Left forelimb (tissue), 1 donor: ENCODE measurements around the gene SIGLEC11.
"Not testable (repeated sequence)": the region's sequence is repeated elsewhere in the genome, so short reads cannot be mapped to it uniquely, and the experiment has no call there.

Experiments used
- DNase-seq: peaks from one replicate; pipeline ENCODE4 v3.0.0-alpha.2; 2018; ENCODE audit warnings: low spot score

Gene SIGLEC11

GRCh38 chr19:49981603-49982593 lies 20.9 kb upstream of the SIGLEC11 start:
- DNase-seq = peak; percentile 58

- no peak for DNase-seq
These were observed 17.4 kb upstream of the SIGLEC11 start for GRCh38 chr19:49978324-49978723.

GRCh38 chr19:49977881-49978280 lies 16.9 kb upstream of the SIGLEC11 start:
- peak; percentile 31 for DNase-seq

GRCh38 chr19:49977076-49977475 lies 16.1 kb upstream of the SIGLEC11 start:
- no peak for DNase-seq

DNA sequence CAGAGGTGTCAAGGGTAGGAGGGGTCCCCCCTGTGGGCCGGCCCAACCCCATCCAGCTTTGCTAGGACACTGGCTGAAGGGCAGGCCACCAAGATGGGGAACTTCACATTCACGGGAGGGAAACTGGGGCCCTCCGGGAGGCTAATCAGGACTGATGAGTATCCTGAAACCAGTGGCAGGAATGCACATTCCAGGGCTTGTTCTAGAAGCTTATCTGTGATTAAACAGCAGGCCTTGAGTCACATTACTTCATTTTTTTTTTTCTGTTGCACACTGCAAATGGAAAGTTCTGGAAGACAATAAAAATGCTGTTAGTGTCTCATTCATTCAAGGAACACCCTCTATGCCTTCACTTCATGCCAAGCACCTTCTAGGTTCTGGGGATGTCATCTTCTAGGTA lies 15.5 kb upstream of the SIGLEC11 start:
- no peak for DNase-seq

- peak; percentile 23 for DNase-seq
These were observed 14.1 kb upstream of the SIGLEC11 start for GRCh38 chr19:49975051-49975450.

- DNase-seq = peak; percentile 57
These were observed 13.0 kb upstream of the SIGLEC11 start for GRCh38 chr19:49973987-49974386.

GRCh38 chr19:49972841-49973240 lies 11.9 kb upstream of the SIGLEC11 start:
- DNase-seq = peak; percentile 61

DNA sequence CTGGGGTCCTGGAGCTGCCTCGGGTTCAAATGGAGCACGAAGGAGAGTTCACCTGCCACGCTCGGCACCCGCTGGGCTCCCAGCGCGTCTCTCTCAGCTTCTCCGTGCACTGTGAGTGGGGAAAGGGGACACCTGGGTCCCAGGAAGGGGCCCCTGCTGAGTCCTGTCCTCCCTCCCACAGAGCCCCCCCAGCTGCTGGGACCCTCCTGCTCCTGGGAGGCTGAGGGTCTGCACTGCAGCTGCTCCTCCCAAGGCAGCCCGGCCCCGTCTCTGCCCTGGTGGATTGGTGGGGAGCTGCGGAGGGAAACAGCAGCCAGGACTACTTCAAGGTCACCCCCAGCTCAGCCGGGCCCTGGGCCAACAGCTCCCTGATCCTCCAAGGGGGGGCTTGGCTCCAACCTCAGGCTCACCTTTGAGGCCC lies 11.0 kb upstream of the SIGLEC11 start:
- DNase-seq = peak; percentile 53

DNA sequence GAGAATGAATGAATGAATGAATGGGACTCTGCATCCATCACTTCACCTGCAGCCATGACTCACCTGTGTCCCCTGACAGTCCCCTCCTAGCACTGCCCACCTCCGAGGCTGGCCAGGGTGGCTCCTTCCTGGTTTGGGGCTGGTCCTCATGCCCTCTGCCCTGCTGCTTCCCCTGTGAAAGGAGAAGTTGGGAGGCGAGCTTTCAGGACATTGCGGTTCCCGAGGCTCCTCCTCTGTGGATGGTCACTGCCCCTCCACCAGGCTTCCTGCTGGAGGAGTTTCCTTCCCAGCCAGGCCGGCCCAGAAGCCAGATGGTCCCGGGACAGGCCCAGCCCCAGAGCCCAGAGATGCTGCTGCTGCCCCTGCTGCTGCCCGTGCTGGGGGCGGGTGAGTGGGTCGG lies 8.4 kb upstream of the SIGLEC11 start:
- DNase-seq = not testable (repeated sequence)

DNA sequence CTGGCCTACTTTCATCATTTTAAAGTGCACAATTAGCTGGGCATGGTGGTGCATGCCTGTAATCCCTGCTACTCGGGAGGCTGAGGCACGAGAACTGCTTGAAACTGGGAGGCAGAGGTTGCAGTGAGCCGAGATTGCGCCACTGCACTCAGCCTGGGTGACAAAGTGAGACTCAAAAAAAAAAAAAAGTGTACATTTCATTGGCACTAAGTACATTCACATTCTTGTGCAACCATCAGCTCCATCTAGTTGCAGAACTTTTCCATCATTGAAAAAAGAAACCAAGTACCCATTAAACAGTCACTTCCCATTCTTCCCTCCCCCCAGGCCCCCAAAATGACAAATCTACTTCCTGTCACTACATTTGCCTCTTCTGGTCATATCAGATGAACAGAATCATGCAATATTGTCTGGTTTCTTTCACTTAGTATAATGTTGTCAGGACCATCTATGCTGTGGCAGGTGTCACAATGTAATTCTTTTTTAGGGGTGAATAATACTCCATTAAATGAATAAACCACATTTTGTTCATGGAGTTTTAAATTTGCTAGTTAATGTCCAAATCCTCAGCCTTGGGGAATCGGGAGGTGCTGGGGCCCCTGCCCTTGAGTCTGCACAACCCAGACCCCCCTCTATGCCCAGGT lies 7.4 kb upstream of the SIGLEC11 start:
- DNase-seq = no peak

- not testable (repeated sequence) for DNase-seq
These were observed 1.1 kb downstream of the SIGLEC11 start for GRCh38 chr19:49959892-49960291.

DNA sequence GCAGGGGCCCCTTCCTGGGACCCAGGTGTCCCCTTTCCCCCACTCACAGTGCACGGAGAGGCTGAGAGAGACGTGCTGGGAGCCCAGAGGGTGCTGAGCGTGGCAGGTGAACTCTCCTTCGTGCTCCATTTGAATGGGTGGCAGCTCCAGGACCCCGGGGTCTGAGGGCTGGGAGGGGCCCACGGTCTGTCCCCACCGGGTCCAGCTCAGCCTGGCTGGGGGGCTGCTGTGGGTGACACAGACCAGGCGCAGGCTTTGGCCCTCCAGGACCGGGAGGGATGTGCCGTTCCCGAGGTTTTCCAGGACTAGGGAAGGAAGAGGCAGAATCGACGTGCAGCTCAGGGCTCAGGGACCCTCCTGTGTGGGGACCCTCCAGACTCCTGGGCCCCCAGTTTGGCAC lies 2.4 kb downstream of the SIGLEC11 start:
- DNase-seq = not testable (repeated sequence)

DNA sequence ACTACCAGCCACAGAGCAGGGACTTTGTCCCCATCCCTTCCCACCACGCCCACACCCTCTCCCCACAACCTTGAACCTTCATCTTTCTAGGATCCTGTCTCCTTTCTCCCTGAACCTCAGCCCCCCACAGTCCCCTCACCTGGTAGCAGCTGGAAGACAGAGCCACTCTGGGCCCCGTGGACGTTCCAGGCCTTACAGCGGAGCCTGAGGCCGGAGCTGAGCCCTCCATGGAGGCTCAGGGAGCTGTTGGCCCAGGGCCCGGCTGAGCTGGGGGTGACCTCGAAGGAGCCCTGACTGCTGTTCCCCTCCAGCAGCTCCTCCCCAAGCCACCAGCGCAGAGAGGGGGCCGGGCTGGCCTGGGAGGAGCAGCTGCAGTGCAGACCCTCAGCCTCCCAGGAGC lies 2.8 kb downstream of the SIGLEC11 start:
- not testable (repeated sequence) for DNase-seq

DNA sequence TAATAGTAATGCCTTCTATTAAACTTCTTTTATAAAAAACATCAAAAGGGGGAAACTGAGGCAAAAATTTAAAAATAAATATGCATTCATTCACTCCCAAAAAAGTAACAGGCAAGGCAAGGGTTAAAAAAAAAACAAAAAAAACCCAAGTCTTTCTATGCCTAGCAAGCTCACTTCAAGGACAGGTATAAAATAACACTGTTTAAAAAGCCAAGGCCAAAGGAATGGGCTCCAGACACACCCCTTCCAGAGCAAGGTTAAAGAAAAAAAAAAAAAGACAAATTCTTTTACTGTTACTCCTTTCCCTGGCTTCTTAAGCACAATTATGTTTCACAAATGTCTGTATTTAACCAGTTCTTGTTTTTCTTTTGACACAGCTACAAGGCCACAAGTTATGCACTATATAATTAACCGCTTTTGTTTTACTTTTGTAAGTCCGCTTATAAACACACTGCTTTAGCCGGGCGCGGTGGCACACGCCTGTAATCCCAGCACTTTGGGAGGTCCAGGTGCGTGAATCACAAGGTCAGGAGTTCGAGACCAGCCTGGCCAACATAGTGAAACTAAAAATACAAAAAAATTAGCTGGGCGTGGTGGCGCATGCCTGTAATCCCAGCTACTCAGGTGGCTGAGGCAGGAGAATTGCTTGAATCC lies 3.6 kb downstream of the SIGLEC11 start:
- DNase-seq = no peak

GRCh38 chr19:49956115-49956495 lies 4.9 kb downstream of the SIGLEC11 start:
- DNase-seq = no peak

- DNase-seq = no peak
These were observed 6.0 kb downstream of the SIGLEC11 start for GRCh38 chr19:49954933-49955332.

DNA sequence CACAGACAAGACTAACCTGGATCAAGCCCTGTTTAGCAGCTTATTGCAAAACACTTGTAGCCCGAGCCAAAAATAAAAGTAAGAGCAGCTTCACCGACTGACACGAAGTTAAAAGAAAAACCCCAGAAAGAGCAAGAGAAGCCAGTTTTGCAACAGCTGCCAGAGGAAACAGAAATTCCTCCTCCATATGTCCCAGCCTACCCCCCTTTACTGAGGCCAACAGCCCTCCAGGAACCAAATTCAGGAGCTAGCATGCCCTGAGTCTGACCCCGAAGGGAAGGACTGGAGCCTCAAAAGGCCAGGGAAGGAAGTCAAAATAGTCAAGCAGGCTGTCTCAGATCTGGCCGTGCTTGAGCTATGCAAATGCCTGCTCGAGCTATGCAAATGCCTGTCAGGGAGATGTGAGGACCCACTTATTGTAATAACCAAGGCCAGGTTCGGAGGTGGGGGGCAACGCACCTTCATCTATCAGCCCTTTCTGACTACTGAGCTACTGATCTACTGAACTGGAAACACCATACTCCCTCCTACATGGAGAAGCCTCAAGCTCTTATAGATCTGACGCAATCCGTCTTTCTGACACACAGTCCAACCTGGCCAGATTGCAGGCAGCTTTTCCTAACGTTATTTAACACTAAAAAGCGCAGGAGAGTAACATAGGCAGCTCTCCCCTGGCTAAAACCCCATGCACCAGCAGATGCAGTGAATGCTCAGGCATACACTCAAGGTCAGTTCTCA lies 6.7 kb downstream of the SIGLEC11 start:
- DNase-seq = peak; percentile 26

- no peak for DNase-seq
These were observed 7.6 kb downstream of the SIGLEC11 start for GRCh38 chr19:49953416-49953815.

DNA sequence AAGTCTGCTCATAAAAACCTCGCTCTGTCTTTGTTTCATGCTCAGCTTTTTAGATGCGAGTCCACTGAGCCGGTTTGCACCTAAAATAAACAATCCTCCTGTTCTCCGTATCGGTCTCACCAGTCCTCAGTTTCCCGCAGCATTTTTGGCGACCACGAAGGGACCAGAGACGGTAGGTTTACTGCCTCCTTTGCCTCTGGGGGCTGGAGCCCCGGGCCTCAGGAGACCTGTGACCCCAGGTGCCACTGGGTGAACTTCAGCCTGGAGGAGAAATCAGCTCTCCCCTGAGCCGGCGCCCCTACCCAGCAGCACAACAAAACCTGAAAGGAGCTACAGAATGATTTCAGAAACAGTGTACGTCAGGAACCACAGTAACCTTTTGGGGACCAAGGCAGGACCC lies 8.1 kb downstream of the SIGLEC11 start:
- no peak for DNase-seq

DNA sequence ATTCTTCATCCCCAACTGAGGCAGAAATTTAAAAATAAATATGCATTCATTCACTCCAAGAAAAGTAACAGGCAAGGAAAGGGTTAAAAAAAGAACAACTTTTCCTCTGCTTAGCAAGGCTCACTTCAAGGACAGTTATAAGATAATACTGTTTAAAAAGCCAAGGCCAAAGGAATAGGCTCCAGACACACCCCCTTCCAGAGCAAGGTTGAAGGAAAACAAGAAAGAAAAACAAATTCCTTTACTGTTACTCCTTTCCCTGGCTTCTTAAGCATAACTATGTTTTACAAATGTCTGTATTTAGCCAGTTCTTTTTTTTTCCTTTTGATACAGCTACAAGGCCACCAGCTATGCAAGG lies 8.5 kb downstream of the SIGLEC11 start:
- no peak for DNase-seq
